ENCODE measurements around the gene KRTAP1-3. TPM values are rescaled to one million over a fixed set of nuclear protein-coding genes. Genes with fewer than 3 reads are reported as not detected.

The KRTAP1-3 gene
- total RNA-seq, 5 donors from 2014 or later (not counting 1 experiment from before 2014, with no cell fraction given): not detected

DNA sequence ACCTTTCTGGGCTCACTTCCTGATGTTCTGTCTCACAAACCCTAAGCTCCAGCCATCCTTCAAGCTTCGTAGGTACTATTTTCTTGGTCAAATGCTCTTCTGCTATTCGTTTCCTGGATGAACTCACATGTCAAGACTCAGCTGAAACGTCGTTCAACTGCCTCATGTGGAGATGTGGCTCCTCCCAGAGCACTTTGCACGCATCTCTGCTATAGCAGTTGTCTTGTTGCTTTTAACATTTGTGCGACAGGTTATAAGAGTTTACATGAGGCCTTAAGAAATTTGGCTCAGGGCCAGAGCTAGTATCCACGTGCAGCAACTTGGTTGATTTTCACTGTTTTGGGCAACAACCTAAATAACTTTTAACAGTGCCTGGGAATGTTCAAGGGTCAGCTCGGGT lies 47.8 kb downstream of the KRTAP1-3 start:
- 70% methylated on average over 7 of the region's 8 CpGs for WGBS (ENCODE audit: insufficient coverage)
- Histone ChIP-seq H3K27me3 (replicated peaks in 1 of 2; ENCODE audit: control insufficient read depth in 2 of 2, extremely low read depth in 1 of 2, insufficient read depth in 2 of 2, low read length in 1 of 2) (peaks cover 0 to 3% of the 10 kb centered on the region in 2 experiments), H3K27ac (ENCODE audit: low read length) (no peak overlapping the region), H3K4me1 (ENCODE audit: control insufficient read depth in 1 of 2, extremely low read depth in 1 of 2, insufficient read depth in 2 of 2, low read length in 2 of 2) (no peaks in the 10 kb centered on the region), H3K9me3 (peaks cover 2% of the 10 kb centered on the region), H3K36me3 (ENCODE audit: control insufficient read depth in 2 of 2, extremely low read depth in 1 of 2, insufficient read depth in 1 of 2, low read length in 1 of 2) (no peaks in the 10 kb centered on the region), H3K4me3 (ENCODE audit: control insufficient read depth in 1 of 2, extremely low read depth in 1 of 2, low read length in 1 of 2) (no peak overlapping the region)
- ATAC-seq (replicated peaks in 1 of 4) (no peak), DNase-seq (no peak)
- peaks cover 20 to 23% of the 10 kb centered on the region in 2 donors for H3K27me3 Mint-ChIP-seq
- no peak overlapping the region for H3K4me3 Mint-ChIP-seq
- ChIA-PET POLR2A (no interaction called here), CTCF (no interaction called here)
- H3K4me1 Mint-ChIP-seq: no peaks in the 10 kb centered on the region
- no peaks in the 10 kb centered on the region for H3K9me3 Mint-ChIP-seq
- no peak overlapping the region for H3K27ac Mint-ChIP-seq
- no peaks in the 10 kb centered on the region for H3K36me3 Mint-ChIP-seq

DNA sequence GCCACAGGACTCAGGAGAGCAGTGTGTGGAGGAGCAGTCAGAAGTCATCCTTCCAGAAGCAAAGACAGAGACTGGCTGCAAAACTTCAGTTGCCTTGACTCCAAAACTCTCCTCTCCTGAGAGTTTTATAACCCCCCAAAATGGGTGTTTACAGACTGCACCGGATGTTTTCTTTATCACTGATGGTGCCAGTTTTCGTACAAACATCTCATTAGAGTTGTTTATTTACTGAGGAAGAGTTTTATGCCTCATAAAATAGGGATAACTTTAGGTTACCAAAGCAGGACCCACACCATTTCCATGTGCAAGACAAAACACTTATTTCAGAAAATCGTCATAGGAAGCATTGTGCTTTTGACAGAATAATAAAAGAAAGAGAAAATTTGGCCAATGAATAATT lies 50.4 kb downstream of the KRTAP1-3 start, which contains the start of gene KRT40:
Gene KRT40, minus strand, starts transcription at position 101 of the 400 bp plus-strand sequence. Its CDS starts 53 bp downstream, at position 48.
- no peak within 1 kb of the TSS for H3K4me3 Mint-ChIP-seq
- ATAC-seq (replicated peaks in 1 of 4): no peak
- WGBS (ENCODE audit: insufficient coverage): no CpG with 5 or more reads among the region's 3 CpGs

More for the DNA sequence above, 50.4 kb downstream of the KRTAP1-3 start, which contains the start of gene KRT40:
- no peaks in the 10 kb centered on the region for H3K4me1 Mint-ChIP-seq
- Histone ChIP-seq H3K4me3 (ENCODE audit: control insufficient read depth in 1 of 2, extremely low read depth in 1 of 2, low read length in 1 of 2) (no peak within 1 kb of the TSS), H3K36me3 (ENCODE audit: control insufficient read depth in 2 of 2, extremely low read depth in 1 of 2, insufficient read depth in 1 of 2, low read length in 1 of 2) (no peaks in the 10 kb centered on the region), H3K27me3 (replicated peaks in 1 of 2; ENCODE audit: control insufficient read depth in 2 of 2, extremely low read depth in 1 of 2, insufficient read depth in 2 of 2, low read length in 1 of 2) (peaks cover 0 to 8% of the 10 kb centered on the region in 2 experiments), H3K9me3 (no peaks in the 10 kb centered on the region), H3K4me1 (ENCODE audit: control insufficient read depth in 1 of 2, extremely low read depth in 1 of 2, insufficient read depth in 2 of 2, low read length in 2 of 2) (no peaks in the 10 kb centered on the region), H3K27ac (ENCODE audit: low read length) (no peak within 1 kb of the TSS)
- H3K36me3 Mint-ChIP-seq: no peaks in the 10 kb centered on the region
- peaks cover 20 to 25% of the 10 kb centered on the region in 2 donors for H3K27me3 Mint-ChIP-seq
- CTCF ChIA-PET: no interaction called here
- DNase-seq: no peak
- no peak within 1 kb of the TSS for H3K27ac Mint-ChIP-seq
- POLR2A ChIA-PET: no interaction called here
- no peaks in the 10 kb centered on the region for H3K9me3 Mint-ChIP-seq

Other genes starting within 250 kb of the KRTAP1-3 start
- gene KRT28, start 234.9 kb downstream of the KRTAP1-3 start, total RNA-seq: not detected
- 10 to 100 TPM; 27.2 to 35.3 (median 31.4) TPM for gene KRT10, start 212.3 kb downstream of the KRTAP1-3 start, total RNA-seq
- under 1 TPM in 1 of 5 donors, not detected in 4; 0.10 TPM for gene KRT12, start 167.7 kb downstream of the KRTAP1-3 start, total RNA-seq
- under 1 TPM in 1 of 5 donors, not detected in 4; 0.47 TPM for gene KRT20, start 149.6 kb downstream of the KRTAP1-3 start, total RNA-seq
- not detected for gene KRT23, start 97.2 kb downstream of the KRTAP1-3 start, total RNA-seq
- not detected for gene KRT39, start 67.9 kb downstream of the KRTAP1-3 start, total RNA-seq
- gene KRT40, start 50.5 kb downstream of the KRTAP1-3 start, total RNA-seq: not detected
- gene KRTAP3-3, start 40.7 kb downstream of the KRTAP1-3 start, total RNA-seq: not detected
- not detected for gene KRTAP3-2, start 35.0 kb downstream of the KRTAP1-3 start, total RNA-seq
- not detected for gene KRTAP3-1, start 25.7 kb downstream of the KRTAP1-3 start, total RNA-seq
- gene KRTAP1-5, start 7.7 kb downstream of the KRTAP1-3 start, total RNA-seq: not detected
- not detected for gene KRTAP1-4, start 4.7 kb downstream of the KRTAP1-3 start, total RNA-seq
- gene KRTAP1-1, start 6.6 kb upstream of the KRTAP1-3 start, total RNA-seq: not detected
- not detected for gene KRTAP2-1, start 12.4 kb upstream of the KRTAP1-3 start, total RNA-seq
- gene KRTAP2-2, start 20.4 kb upstream of the KRTAP1-3 start, total RNA-seq: not detected
- gene KRTAP2-3, start 25.2 kb upstream of the KRTAP1-3 start, total RNA-seq: not detected
- not detected for gene KRTAP2-4, start 31.0 kb upstream of the KRTAP1-3 start, total RNA-seq
- gene KRTAP4-7, start 49.3 kb upstream of the KRTAP1-3 start, total RNA-seq: not detected
- gene KRTAP4-8, start 63.3 kb upstream of the KRTAP1-3 start, total RNA-seq: not detected
- not detected for gene KRTAP4-16, start 67.3 kb upstream of the KRTAP1-3 start, total RNA-seq
- not detected for gene KRTAP4-9, start 70.5 kb upstream of the KRTAP1-3 start, total RNA-seq
- not detected for gene KRTAP4-11, start 83.5 kb upstream of the KRTAP1-3 start, total RNA-seq
- not detected for gene KRTAP4-12, start 89.3 kb upstream of the KRTAP1-3 start, total RNA-seq
- not detected for gene KRTAP4-6, start 105.7 kb upstream of the KRTAP1-3 start, total RNA-seq
- not detected for gene KRTAP4-5, start 115.0 kb upstream of the KRTAP1-3 start, total RNA-seq
- not detected for gene KRTAP4-4, start 125.9 kb upstream of the KRTAP1-3 start, total RNA-seq
- gene KRTAP4-3, start 133.3 kb upstream of the KRTAP1-3 start, total RNA-seq: not detected
- not detected for gene KRTAP4-2, start 143.3 kb upstream of the KRTAP1-3 start, total RNA-seq
- not detected for gene KRTAP4-1, start 150.0 kb upstream of the KRTAP1-3 start, total RNA-seq
- not detected for gene KRTAP9-1, start 155.0 kb upstream of the KRTAP1-3 start, total RNA-seq
- not detected for gene KRTAP9-2, start 191.8 kb upstream of the KRTAP1-3 start, total RNA-seq
- not detected for gene KRTAP9-3, start 197.6 kb upstream of the KRTAP1-3 start, total RNA-seq
- gene KRTAP9-8, start 203.1 kb upstream of the KRTAP1-3 start, total RNA-seq: not detected
- gene KRTAP9-4, start 214.8 kb upstream of the KRTAP1-3 start, total RNA-seq: not detected
- not detected for gene KRTAP9-9, start 220.5 kb upstream of the KRTAP1-3 start, total RNA-seq
- not detected for gene KRTAP9-6, start 230.5 kb upstream of the KRTAP1-3 start, total RNA-seq
- gene KRTAP9-7, start 240.8 kb upstream of the KRTAP1-3 start, total RNA-seq: not detected